Measurements from ENCODE around the gene HOXA6. TPM values are rescaled to one million over a fixed set of nuclear protein-coding genes. Genes with fewer than 3 reads are reported as not detected.

Gene HOXA6
- total RNA-seq, 1 donor = 7.6 TPM

DNA sequence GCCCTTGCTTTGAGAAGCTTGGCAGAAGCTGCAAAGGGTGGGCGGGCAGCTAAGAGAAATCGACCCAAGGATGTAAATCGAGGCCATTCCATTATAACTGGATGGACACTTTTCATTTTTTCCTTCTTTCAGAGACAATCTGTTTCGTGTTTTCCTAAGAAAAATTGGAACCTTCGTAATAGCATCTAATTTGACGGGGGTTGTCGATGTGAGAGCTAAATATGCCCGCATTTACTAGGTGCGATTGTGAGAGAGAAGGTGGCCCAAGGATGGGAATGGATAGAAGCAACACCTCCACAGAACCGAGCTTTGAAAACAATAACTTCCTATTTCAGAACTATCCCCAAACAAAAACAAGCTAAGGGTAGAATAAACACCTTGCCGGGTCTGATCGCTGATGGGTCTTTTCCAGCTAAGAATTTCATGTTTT lies 16.2 kb downstream of the HOXA6 start:
- Histone ChIP-seq H3K9me3 (ENCODE audit: low read depth, low read length) (no peaks in the 10 kb centered on the region), H3K79me2 (ENCODE audit: insufficient read depth, low read length) (peaks cover 49% of the 10 kb centered on the region), H2AFZ (ENCODE audit: low read length) (peak overlapping the region; percentile 73), H3K27ac (ENCODE audit: low read depth, low read length) (peak overlapping the region; percentile 68), H3K4me3 (ENCODE audit: insufficient read depth, low read length) (peak overlapping the region; percentile 76), H3K36me3 (ENCODE audit: insufficient read depth, low read length) (no peaks in the 10 kb centered on the region), H3K4me1 (ENCODE audit: insufficient read depth, low read length) (peaks cover 38% of the 10 kb centered on the region), H3K27me3 (ENCODE audit: insufficient read depth, low read length) (no peaks in the 10 kb centered on the region), H3K4me2 (ENCODE audit: insufficient read depth, low read length) (peak overlapping the region; percentile 75), H4K20me1 (ENCODE audit: insufficient read depth, low read length) (peaks cover 10% of the 10 kb centered on the region)
- peak; percentile 15 for DNase-seq (ENCODE audit: insufficient read length, low spot score, missing footprints)
- TF ChIP-seq, protein P1, sequence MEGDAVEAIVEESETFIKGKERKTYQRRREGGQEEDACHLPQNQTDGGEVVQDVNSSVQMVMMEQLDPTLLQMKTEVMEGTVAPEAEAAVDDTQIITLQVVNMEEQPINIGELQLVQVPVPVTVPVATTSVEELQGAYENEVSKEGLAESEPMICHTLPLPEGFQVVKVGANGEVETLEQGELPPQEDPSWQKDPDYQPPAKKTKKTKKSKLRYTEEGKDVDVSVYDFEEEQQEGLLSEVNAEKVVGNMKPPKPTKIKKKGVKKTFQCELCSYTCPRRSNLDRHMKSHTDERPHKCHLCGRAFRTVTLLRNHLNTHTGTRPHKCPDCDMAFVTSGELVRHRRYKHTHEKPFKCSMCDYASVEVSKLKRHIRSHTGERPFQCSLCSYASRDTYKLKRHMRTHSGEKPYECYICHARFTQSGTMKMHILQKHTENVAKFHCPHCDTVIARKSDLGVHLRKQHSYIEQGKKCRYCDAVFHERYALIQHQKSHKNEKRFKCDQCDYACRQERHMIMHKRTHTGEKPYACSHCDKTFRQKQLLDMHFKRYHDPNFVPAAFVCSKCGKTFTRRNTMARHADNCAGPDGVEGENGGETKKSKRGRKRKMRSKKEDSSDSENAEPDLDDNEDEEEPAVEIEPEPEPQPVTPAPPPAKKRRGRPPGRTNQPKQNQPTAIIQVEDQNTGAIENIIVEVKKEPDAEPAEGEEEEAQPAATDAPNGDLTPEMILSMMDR (IDR thresholded peaks at IDR 0.05; ENCODE audit: extremely low read depth, low read depth, low read length) = no peak

DNA sequence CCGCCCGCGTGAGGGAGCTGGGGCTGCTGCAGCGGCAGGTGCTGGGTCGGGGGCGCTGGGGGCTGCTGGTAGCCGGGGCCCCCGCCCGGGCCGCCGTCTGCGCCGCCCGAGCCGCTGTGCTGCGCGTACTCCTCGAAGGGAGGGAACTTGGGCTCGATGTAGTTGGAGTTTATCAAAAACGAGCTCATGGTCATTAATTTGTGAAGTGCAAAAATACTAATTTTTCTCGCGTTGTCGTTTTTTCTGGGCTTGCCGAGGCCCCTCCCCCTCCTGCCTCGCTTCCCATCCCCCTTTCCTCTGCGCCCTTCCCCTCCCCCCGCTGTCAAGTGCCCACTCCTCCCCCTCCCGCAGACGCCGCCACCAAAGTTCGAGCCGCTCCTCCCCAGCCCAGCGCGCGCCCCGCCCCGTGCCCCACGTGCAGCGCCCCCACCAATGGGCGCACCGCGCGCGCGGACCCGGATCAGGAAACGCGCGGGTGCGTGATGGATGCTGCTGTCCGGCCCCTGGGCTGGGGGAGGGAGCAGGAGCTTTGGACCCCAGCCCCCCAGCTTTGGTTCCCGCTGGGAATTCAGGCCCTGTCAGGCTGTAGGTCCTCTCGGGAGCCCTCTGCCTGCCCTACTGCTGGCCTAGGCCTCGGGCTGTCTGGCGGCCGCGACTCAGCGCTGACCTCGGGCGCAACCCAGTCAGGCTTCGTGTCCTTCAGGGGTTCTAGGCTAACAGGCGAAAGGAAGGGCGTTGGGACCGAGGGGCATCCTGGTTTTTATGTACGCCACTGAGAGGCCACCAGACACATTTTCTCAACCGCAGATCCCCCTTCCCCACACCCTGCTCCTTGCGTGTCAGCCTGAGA lies 16.8 kb downstream of the HOXA6 start, which contains the start of gene HOXA4:
Gene HOXA4 (minus strand): TSS at position 218 of the 850 bp plus-strand sequence. CDS start 24 bp downstream, at position 194.
- peak; percentile 100 for DNase-seq (ENCODE audit: insufficient read length, low spot score, missing footprints)
- TF ChIP-seq, protein P1 (IDR thresholded peaks at IDR 0.05; ENCODE audit: extremely low read depth, low read depth, low read length) = no peak
- Histone ChIP-seq H3K27me3 (ENCODE audit: insufficient read depth, low read length) (no peaks in the 10 kb centered on the region), H3K4me2 (ENCODE audit: insufficient read depth, low read length) (peak within 1 kb of the TSS; percentile 75), H3K36me3 (ENCODE audit: insufficient read depth, low read length) (no peaks in the 10 kb centered on the region), H3K4me1 (ENCODE audit: insufficient read depth, low read length) (peaks cover 32% of the 10 kb centered on the region), H2AFZ (ENCODE audit: low read length) (peak within 1 kb of the TSS; percentile 73), H3K4me3 (ENCODE audit: insufficient read depth, low read length) (peak within 1 kb of the TSS; percentile 76), H3K79me2 (ENCODE audit: insufficient read depth, low read length) (peaks cover 46% of the 10 kb centered on the region), H4K20me1 (ENCODE audit: insufficient read depth, low read length) (peaks cover 6% of the 10 kb centered on the region), H3K27ac (ENCODE audit: low read depth, low read length) (peak within 1 kb of the TSS; percentile 68), H3K9me3 (ENCODE audit: low read depth, low read length) (no peaks in the 10 kb centered on the region)

DNA sequence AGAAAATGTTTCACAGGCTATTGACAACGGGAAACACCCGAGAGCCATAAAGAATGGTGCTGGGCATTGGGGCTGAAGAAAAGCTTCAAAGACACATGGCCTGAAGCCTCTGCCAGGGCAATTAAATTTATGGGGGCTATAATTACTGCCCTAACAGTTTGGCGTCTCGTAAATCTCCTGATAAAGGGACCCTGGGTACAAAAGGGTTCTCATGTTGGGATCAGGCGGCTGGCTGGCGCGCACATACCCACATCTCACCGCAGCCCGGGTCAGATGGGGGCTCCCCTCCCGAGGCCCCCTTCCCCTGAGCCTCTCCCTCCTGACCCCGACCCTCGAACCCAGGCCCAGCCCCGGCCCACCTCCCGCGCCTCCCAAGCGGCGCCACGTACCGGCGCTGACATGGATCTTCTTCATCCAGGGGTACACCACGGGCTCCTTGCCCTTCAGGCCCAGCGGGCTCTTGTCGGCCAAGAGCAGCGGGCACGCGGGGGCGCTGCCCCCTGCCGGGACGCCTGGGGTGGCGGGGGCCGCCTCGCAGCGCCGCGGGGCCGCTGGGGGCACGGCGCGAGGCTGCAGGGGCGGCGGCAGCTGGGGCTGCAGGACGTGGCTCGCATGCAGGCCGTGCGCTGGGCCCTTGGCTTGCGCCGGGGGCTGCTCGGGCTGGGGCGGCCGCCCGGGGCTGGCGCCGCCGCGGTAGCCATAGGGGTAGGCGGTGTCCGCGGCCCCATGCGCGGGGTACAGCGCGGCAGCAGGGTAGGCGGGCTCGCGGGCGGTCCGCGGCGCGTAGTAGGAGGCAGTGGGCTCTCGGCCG lies 17.6 kb downstream of the HOXA6 start:
- peak overlapping the region; percentile 20 for H3K27ac ChIP-seq (ENCODE audit: low read depth, low read length)
- peak; percentile 92 for DNase-seq (ENCODE audit: insufficient read length, low spot score, missing footprints)
- peaks cover 38% of the 10 kb centered on the region for H3K79me2 ChIP-seq (ENCODE audit: insufficient read depth, low read length)

More for the DNA sequence above, 17.6 kb downstream of the HOXA6 start:
- H3K4me1 ChIP-seq (ENCODE audit: insufficient read depth, low read length) = peaks cover 23% of the 10 kb centered on the region
- H4K20me1 ChIP-seq (ENCODE audit: insufficient read depth, low read length) = no peaks in the 10 kb centered on the region
- peak overlapping the region; percentile 72 for H3K4me2 ChIP-seq (ENCODE audit: insufficient read depth, low read length)
- TF ChIP-seq, protein P1 (IDR thresholded peaks at IDR 0.05; ENCODE audit: extremely low read depth, low read depth, low read length) = peak; percentile 15
- peak overlapping the region; percentile 76 for H3K4me3 ChIP-seq (ENCODE audit: insufficient read depth, low read length)
- H2AFZ ChIP-seq (ENCODE audit: low read length) = peak overlapping the region; percentile 18
- H3K36me3 ChIP-seq (ENCODE audit: insufficient read depth, low read length) = no peaks in the 10 kb centered on the region
- no peaks in the 10 kb centered on the region for H3K9me3 ChIP-seq (ENCODE audit: low read depth, low read length)
- no peaks in the 10 kb centered on the region for H3K27me3 ChIP-seq (ENCODE audit: insufficient read depth, low read length)
